ENCODE results near the gene ARHGEF4. TPM values are rescaled to one million over a fixed set of nuclear protein-coding genes. Genes with fewer than 3 reads are reported as not detected.

Gene ARHGEF4
- total RNA-seq, 1 experiment from 2014 or later = 26.6 TPM

DNA sequence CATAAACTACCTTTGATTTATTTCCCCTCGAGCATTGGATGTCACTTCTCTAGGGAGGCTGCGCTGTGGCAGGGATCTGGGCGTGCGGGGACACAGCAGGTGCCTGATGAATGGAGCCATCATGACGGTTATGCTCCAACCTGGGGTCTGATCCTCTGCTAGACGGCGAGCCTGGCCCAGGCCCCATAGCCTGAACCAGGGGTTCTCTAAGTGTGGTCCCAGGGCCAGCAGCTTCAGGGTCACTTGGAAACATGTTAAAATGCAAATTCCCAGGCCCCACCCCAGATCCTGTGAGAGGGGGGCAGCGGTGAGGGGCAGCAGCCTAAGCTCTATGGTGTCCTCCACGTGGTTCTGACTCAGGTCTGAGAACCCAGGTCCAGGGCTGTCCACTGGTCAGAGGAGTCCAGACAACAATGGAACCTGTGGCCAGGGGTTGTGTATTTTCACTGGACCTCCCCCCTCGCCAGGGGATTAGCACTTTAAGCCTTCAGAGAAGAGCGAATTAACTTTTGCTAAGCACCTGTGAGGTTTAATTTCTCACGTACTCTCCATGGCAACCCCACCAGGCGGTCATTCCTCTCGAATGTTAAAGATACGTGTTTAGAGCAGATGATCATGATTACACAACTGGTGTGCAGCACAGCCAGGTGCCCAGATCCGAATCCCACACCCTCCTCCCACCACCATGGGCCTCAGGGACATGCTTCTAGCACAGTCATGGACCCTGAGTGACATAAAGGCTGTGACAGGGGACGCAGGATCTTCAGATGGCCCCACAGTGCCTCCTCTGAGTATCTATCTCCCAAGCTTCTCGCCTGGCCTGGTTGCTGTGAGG is 1.6 kb upstream of the ARHGEF4 start:
- ChIA-PET CTCF (no interaction called here), RAD21 (ENCODE audit: low non-redundant PET in 1 of 2, low total read pairs in 2 of 2, uncharacterized antibody in 2 of 2, unreplicated experiment in 2 of 2) (no interaction called here), POLR2A (no interaction called here)
- TF ChIP-seq, protein P1, sequence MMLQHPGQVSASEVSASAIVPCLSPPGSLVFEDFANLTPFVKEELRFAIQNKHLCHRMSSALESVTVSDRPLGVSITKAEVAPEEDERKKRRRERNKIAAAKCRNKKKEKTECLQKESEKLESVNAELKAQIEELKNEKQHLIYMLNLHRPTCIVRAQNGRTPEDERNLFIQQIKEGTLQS (IDR thresholded peaks at IDR 0.05) = no peak
- TF ChIP-seq JUND (IDR thresholded peaks at IDR 0.05) (no peak), FOSL1 (IDR thresholded peaks at IDR 0.05; ENCODE audit: low read depth) (no peak), SIN3A (IDR thresholded peaks at IDR 0.05; ENCODE audit: low read depth) (no peak), ZNF274 (IDR thresholded peaks at IDR 0.05; ENCODE audit: low read depth, low read length) (no peak), POLR2AphosphoS5 (IDR thresholded peaks at IDR 0.05; ENCODE audit: low read depth, low read length) (no peak), TCF7L2 (IDR thresholded peaks at IDR 0.05; ENCODE audit: borderline replicate concordance, extremely low read depth, insufficient read depth, insufficient read length) (no peak), SRF (IDR thresholded peaks at IDR 0.05; ENCODE audit: low read depth) (no peak), CBX3 (IDR thresholded peaks at IDR 0.05; ENCODE audit: low read depth) (no peak), CEBPB (IDR thresholded peaks at IDR 0.05; ENCODE audit: low read depth) (no peak), RAD21 (IDR thresholded peaks at IDR 0.05; ENCODE audit: low read depth) (no peak)
- TF ChIP-seq, protein P2, sequence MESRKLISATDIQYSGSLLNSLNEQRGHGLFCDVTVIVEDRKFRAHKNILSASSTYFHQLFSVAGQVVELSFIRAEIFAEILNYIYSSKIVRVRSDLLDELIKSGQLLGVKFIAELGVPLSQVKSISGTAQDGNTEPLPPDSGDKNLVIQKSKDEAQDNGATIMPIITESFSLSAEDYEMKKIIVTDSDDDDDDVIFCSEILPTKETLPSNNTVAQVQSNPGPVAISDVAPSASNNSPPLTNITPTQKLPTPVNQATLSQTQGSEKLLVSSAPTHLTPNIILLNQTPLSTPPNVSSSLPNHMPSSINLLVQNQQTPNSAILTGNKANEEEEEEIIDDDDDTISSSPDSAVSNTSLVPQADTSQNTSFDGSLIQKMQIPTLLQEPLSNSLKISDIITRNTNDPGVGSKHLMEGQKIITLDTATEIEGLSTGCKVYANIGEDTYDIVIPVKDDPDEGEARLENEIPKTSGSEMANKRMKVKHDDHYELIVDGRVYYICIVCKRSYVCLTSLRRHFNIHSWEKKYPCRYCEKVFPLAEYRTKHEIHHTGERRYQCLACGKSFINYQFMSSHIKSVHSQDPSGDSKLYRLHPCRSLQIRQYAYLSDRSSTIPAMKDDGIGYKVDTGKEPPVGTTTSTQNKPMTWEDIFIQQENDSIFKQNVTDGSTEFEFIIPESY (IDR thresholded peaks at IDR 0.05; ENCODE audit: extremely low read depth, insufficient replicate concordance, low read length) = no peak
- TF ChIP-seq, protein P3, sequence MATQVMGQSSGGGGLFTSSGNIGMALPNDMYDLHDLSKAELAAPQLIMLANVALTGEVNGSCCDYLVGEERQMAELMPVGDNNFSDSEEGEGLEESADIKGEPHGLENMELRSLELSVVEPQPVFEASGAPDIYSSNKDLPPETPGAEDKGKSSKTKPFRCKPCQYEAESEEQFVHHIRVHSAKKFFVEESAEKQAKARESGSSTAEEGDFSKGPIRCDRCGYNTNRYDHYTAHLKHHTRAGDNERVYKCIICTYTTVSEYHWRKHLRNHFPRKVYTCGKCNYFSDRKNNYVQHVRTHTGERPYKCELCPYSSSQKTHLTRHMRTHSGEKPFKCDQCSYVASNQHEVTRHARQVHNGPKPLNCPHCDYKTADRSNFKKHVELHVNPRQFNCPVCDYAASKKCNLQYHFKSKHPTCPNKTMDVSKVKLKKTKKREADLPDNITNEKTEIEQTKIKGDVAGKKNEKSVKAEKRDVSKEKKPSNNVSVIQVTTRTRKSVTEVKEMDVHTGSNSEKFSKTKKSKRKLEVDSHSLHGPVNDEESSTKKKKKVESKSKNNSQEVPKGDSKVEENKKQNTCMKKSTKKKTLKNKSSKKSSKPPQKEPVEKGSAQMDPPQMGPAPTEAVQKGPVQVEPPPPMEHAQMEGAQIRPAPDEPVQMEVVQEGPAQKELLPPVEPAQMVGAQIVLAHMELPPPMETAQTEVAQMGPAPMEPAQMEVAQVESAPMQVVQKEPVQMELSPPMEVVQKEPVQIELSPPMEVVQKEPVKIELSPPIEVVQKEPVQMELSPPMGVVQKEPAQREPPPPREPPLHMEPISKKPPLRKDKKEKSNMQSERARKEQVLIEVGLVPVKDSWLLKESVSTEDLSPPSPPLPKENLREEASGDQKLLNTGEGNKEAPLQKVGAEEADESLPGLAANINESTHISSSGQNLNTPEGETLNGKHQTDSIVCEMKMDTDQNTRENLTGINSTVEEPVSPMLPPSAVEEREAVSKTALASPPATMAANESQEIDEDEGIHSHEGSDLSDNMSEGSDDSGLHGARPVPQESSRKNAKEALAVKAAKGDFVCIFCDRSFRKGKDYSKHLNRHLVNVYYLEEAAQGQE (IDR thresholded peaks at IDR 0.05; ENCODE audit: low read depth) = no peak
- no peak overlapping the region for H3K4me2 ChIP-seq (ENCODE audit: low read length)
- H3K9me2 ChIP-seq (ENCODE audit: insufficient read depth) = no peaks in the 10 kb centered on the region
- BruUV-seq (replicated peaks) = no TSS peak
- ATAC-seq (no peak), DNase-seq (ENCODE audit: low read depth, low spot score) (no peak)
- H3K4me3 ChIP-seq (replicated peaks in 1 of 2; ENCODE audit: low read depth in 1 of 2, low read length in 2 of 2) = no peak overlapping the region
- no peaks in the 10 kb centered on the region for H4K20me1 ChIP-seq (ENCODE audit: insufficient read depth)
- no peaks in the 10 kb centered on the region for H3K9me3 ChIP-seq (ENCODE audit: control insufficient read depth in 1 of 2, insufficient read depth in 1 of 2, low read depth in 1 of 2, low read length in 2 of 2)
- H3K4me1 ChIP-seq (ENCODE audit: control insufficient read depth in 1 of 2, insufficient read depth in 2 of 2, low read length in 2 of 2) = peaks cover 12% of the 10 kb centered on the region in 2 experiments; a peak in 3 of 4 replicates
- intact Hi-C loops (cut with micrococcal nuclease) = no loop called here
- no peaks in the 10 kb centered on the region for H3K27me3 ChIP-seq (ENCODE audit: insufficient read depth, low read length)
- H3K79me2 ChIP-seq (ENCODE audit: insufficient read depth, low read length) = peaks cover 22% of the 10 kb centered on the region; the same call in 1 of the 2 replicates
- H2AFZ ChIP-seq (ENCODE audit: low read depth, low read length, poor library complexity, severe bottlenecking) = no peak overlapping the region
- H3K27ac ChIP-seq (ENCODE audit: low read depth, low read length) = no peak overlapping the region
- no peak overlapping the region for H3K9ac ChIP-seq (ENCODE audit: low read length)
- H3K36me3 ChIP-seq (ENCODE audit: control insufficient read depth in 1 of 2, insufficient read depth in 2 of 2, low read length in 2 of 2) = no peaks in the 10 kb centered on the region

All from HCT116 (cell line).